Activated naive CD4-positive, alpha-beta T cell treated with anti-CD3 and anti-CD28 coated beads, Interleukin-2, amount 50 U/mL, for 24 hours (primary cell): ENCODE results near the gene CHD2.
"Not testable (repeated sequence)": the region's sequence is repeated elsewhere in the genome, so short reads cannot be mapped to it uniquely, and the experiment has no call there.

ENCODE experiments used
- H3K27ac Mint-ChIP-seq: one replicate; pipeline ENCODE4 v1.8.0; 2021; ENCODE audit warnings: mild to moderate bottlenecking, mixed read lengths
- H3K27me3 Mint-ChIP-seq: one replicate; pipeline ENCODE4 v1.8.0; 2021; ENCODE audit warnings: mixed read lengths
- H3K36me3 Mint-ChIP-seq: one replicate; pipeline ENCODE4 v1.8.0; 2021; ENCODE audit warnings: mixed read lengths
- H3K4me1 Mint-ChIP-seq: one replicate; pipeline ENCODE4 v1.8.0; 2021; ENCODE audit warnings: mixed read lengths
- H3K4me3 Mint-ChIP-seq: one replicate; pipeline ENCODE4 v1.8.0; 2021; ENCODE audit warnings: mild to moderate bottlenecking, mixed read lengths
- H3K9me3 Mint-ChIP-seq: one replicate; pipeline ENCODE4 v1.8.0; 2021; ENCODE audit warnings: mixed read lengths

The CHD2 gene

DNA sequence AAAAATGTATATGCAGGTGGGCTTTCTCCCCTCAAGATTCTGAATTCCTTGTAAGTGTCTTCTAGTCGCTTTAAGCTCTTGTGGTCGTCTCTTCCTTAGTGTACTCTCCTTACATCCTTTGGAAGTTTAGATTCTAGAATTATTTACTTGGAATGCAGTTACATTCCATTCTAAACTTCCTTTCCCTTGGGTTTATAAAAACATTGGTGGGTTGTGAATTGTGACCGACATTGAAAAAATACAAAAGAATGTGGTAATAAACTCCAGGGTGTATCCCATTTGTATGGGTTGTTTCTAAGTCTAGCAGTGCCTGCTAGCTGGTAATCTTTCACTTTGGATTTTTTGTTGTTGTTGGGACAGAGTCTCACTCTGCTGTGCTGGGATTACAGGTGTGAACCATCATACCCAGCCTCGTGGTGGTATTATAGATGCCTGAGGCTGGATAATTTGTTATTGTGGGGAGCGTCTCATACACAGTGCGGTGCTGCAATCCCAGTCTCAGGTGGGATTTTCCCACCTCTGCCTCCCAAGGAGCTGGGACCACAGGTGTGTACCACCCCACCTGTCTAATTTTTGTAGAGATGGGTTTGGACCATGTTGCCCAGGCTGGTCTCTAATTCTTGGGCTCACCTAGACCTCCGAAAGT lies 9.1 kb downstream of the CHD2 start:
- H3K36me3 Mint-ChIP-seq = peaks cover 20% of the 10 kb centered on the region
- no peaks in the 10 kb centered on the region for H3K9me3 Mint-ChIP-seq
- peak overlapping the region; percentile 100 for H3K27ac Mint-ChIP-seq
- peaks cover 95% of the 10 kb centered on the region for H3K4me1 Mint-ChIP-seq
- H3K4me3 Mint-ChIP-seq = peak overlapping the region; percentile 95
- no peaks in the 10 kb centered on the region for H3K27me3 Mint-ChIP-seq

DNA sequence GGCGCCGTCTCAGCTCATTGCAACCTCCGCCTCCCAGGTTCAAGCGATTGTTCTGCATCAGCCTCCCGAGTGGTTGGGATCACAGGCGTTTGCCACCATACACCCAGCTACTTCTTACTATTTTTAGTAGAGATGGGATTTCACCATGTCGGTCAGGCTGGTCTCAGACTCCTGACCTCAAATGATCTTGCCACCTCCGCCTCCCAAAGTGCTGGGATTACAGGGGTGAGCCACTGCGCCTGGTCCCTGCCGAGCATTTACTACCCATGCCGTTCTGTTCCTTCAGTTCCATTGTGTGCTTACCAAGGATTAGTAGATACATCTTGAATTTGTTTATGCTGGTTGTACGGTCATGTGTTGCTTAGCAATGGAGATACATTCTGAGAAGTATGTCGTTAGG lies 10.3 kb downstream of the CHD2 start:
- Mint-ChIP-seq H3K4me3 (peak overlapping the region; percentile 67), H3K27ac (peak overlapping the region; percentile 91), H3K36me3 (peaks cover 23% of the 10 kb centered on the region), H3K4me1 (peaks cover 99% of the 10 kb centered on the region), H3K27me3 (no peaks in the 10 kb centered on the region), H3K9me3 (no peaks in the 10 kb centered on the region)

DNA sequence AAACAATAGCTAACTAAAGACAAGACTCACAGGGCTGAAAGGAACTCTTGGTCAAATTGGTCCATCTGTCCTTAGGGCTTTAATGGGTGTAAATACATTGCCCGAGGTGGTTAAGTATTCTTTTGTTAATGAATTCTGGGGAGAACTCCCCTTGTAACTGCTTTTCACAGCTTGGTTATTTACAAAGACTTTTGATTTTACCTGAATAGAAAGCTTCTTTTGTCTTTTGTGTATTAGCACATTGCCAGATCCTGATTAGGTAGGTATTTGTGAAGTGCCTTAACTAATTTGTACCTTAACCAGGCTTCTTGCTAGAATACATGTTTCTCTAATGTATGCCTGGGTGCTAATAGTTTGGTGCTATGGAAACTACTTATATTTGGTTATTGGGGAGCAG lies 14.0 kb downstream of the CHD2 start:
- Mint-ChIP-seq H3K4me3 (peak overlapping the region; percentile 90), H3K9me3 (no peaks in the 10 kb centered on the region), H3K27me3 (no peaks in the 10 kb centered on the region), H3K4me1 (peaks cover 90% of the 10 kb centered on the region), H3K36me3 (peaks cover 25% of the 10 kb centered on the region), H3K27ac (peak overlapping the region; percentile 100)

DNA sequence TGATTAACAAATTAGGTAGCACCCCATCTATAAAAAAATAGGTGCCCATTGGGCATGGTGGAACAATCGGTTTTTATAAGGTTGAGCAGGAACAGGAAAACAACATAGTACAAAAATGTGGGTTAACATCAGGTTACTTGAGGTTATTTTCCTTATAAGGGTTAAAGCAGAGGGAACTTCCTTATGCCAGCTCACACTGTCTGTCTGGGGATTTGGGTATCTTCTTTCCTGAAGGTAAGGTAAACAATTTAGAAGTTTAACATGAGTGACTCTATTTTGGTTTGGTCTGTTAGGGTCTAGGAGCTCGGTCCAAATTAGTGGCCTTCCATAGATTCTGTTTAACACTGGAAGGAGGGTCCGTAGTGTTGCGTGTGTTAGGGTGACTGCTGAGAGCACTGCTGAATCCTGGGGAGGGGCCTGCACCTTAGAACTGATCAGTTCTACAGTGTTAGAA lies 14.7 kb downstream of the CHD2 start:
- Mint-ChIP-seq H3K9me3 (no peaks in the 10 kb centered on the region), H3K27ac (peak overlapping the region; percentile 100), H3K4me1 (peaks cover 90% of the 10 kb centered on the region), H3K4me3 (peak overlapping the region; percentile 90), H3K27me3 (no peaks in the 10 kb centered on the region), H3K36me3 (peaks cover 23% of the 10 kb centered on the region)

DNA sequence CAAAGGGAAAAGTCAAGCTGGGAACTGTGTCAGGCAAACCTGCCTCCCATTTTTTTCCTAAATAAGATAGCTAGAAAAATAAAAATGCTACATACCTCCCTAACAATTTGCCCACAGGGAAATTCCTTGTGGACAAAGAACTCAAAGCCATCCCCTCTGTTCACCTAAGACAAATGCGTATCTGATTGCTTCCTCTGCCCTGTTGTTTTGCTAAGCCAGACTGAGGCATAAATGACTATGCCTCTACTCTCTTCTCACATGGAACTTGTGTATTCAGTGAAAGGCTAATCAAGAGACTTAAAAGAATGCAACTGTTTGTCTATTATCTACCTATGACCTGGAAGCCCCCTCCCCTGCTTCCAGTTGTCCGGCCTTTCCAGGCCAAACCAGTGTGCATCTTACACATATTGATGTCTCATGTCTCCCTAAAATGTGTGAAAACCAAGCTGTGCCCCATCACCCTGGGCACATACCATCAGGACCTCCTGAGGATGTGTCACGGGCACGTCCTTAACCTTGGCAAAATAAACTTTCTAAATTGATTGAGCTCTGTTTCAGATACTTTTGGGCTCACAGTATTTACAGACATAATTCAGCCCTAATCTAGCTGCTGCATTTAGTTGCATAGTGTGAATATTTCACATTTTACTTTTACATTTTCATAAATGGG lies 15.8 kb downstream of the CHD2 start:
- Mint-ChIP-seq H3K4me3 (peak overlapping the region; percentile 70), H3K36me3 (peaks cover 18% of the 10 kb centered on the region), H3K9me3 (no peaks in the 10 kb centered on the region), H3K27me3 (no peaks in the 10 kb centered on the region), H3K4me1 (peaks cover 90% of the 10 kb centered on the region), H3K27ac (peak overlapping the region; percentile 94)

DNA sequence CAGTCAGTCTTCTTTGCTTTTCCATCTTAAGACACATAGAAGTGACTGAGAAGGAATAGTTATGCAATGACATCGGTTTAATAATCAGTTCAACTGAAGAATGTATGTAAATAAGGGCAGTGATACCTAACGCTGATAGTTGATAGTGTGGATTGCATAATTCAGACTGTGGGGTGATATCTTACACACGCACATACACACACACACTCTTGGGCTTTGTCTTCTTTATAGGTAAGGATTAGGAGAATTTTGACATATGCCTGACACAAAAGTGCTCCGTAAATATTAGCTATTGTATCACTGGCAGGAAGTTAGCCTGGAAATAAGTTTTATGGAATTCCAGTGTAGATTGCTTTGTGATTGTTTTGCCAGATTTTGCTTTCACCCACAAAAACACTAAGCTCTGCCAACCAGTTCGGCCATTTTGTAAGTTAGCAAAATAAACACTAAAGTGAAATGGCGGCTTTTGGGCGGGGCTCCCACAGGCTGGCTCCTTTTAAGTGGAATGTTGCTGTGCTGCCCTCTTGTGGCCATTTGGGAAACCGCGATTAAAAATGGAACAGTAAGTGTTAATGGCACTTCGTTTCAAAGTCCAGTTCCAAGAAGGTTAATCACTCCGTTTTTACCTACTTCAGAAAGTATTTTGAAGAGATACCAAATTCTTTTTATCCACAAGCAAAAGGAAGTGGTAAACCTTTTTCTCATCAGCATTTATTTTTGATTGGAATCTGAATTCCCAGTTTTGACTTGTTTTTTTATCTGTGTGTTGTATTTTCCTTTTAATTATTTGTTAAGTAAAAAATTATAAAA lies 17.7 kb downstream of the CHD2 start:
- H3K9me3 Mint-ChIP-seq = no peaks in the 10 kb centered on the region
- H3K27me3 Mint-ChIP-seq = no peaks in the 10 kb centered on the region
- H3K4me1 Mint-ChIP-seq = peaks cover 91% of the 10 kb centered on the region
- peaks cover 12% of the 10 kb centered on the region for H3K36me3 Mint-ChIP-seq
- H3K4me3 Mint-ChIP-seq = peak overlapping the region; percentile 64
- H3K27ac Mint-ChIP-seq = peak overlapping the region; percentile 91

DNA sequence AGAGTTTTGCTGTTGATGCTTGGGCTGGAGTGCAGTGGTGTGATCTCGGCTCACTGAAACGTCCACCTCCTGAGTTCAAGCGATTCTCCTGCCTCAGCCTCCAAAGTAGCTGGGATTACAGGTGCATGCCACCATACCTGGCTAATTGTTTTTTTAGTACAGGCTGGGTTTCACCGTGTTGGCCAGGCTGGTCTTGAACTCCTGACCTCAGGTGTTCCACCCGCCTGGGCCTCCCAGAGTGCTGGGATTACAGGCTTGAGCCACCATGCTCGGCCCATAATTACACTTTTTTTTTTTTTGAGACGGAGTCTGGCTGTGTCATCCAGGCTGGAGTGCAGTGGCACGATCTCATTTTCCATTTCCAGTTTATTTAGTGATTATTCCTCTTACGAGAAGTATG lies 18.8 kb downstream of the CHD2 start:
- H3K27ac Mint-ChIP-seq, H3K4me3 Mint-ChIP-seq, H3K27me3 Mint-ChIP-seq, H3K9me3 Mint-ChIP-seq: not testable (repeated sequence)
- peaks cover 11% of the 10 kb centered on the region for H3K36me3 Mint-ChIP-seq
- peaks cover 90% of the 10 kb centered on the region for H3K4me1 Mint-ChIP-seq

DNA sequence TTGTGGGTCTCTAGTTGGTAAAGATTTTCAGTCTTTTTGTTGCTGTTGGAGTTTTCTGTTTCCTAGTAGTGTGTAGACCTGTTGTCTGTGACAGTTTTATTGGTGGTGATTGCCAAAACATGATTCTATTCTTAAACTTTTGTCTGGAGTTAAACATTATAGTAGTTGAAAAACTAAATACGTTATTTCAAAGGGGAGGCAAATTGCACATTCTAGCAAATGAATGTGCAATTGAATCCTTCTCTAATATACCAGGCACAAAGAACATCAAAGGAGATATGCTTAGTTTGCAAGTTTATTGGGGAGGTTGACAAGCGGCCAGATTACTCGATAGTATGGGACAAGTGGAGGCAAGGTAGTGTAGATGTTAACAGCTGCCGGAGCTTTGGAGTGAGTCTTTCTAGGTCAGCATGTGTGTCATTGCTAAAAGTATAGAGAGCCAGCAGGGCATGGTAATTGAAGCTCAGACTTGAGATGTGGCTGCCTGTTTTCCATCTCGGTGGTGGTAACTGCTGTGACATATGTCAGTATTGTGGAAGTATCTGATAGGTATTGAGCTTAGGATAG lies 20.6 kb downstream of the CHD2 start:
- Mint-ChIP-seq H3K4me1 (peaks cover 90% of the 10 kb centered on the region), H3K4me3 (peak overlapping the region; percentile 57), H3K36me3 (peaks cover 12% of the 10 kb centered on the region), H3K27ac (peak overlapping the region; percentile 89), H3K27me3 (no peaks in the 10 kb centered on the region), H3K9me3 (no peaks in the 10 kb centered on the region)

DNA sequence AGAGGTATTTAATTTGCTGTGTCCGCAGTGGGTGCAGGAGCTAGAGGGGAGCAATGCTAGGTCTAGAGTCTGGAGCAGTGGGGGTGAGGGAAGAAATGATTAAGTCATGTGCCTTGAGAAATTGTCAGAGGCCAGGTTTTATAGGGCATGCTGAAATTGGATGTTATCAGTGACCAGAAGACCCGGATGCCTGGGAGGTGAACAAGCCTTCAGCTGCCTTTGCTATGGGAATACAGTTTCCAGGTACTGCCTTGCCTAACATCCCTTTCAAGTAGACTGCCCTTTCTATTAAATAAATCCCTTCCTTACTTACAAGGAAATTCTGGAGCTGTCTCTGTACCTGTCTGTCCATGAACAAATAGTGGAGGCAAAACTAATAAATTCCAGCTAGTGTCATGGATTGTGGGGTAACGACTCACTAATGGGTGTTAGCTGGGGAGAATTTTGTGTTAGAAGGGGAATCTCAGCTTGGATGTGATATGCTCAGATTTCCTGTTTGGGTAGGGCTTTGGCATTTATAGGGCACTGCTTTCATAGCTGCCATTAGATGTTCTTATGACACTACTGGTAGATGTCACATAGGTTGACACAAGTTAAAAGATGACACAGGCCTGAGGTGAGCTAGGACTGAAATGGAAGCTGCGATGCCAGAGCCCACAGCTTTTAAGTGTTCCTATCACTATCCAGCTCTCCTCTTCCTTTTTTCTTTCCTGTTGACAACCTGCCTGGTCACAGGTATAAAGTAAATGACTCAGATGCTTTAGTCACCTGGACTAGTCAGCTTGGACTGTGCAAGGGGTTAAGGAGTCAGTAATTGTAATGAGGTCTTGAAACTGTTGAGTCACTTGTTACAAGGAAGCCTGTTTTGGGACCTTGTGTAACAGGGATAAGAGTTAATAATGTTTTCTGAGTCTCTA lies 21.3 kb downstream of the CHD2 start:
- Mint-ChIP-seq H3K4me1 (peaks cover 90% of the 10 kb centered on the region), H3K27ac (peak overlapping the region; percentile 89), H3K27me3 (no peaks in the 10 kb centered on the region)

DNA sequence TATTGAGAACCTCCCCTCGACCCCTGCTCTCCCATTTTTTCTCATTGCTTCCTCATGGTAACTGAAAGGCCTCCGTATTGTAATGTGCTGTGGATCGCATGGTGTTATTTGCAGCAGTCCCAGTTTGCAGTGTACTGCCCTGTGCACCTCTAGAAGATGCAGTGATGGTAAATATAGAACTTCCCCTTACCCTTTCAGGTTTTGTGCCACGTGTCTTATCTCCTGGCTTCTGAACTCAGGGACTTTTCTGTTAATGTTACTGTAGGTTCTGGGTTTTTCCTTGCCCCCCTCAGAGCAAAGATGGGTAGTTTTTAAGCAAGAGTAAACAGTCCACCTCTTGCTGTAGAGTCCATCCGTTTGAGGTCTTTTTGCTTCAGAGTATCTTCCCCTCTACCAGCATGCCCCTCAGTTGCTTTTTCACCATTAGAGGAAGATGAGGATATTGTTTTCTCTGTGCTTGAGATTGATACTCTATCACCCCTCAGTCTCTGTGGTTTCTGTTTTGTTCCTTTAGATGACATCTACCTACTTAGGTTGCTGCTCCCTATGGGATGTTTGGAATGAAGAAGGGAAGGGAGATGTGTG lies 22.4 kb downstream of the CHD2 start:
- Mint-ChIP-seq H3K4me1 (peaks cover 90% of the 10 kb centered on the region), H3K36me3 (peaks cover 17% of the 10 kb centered on the region), H3K4me3 (peak overlapping the region; percentile 57), H3K9me3 (no peaks in the 10 kb centered on the region), H3K27me3 (no peaks in the 10 kb centered on the region), H3K27ac (peak overlapping the region; percentile 89)

More for the DNA sequence above, 21.3 kb downstream of the CHD2 start:
- H3K4me3 Mint-ChIP-seq = peak overlapping the region; percentile 57
- no peaks in the 10 kb centered on the region for H3K9me3 Mint-ChIP-seq
- peaks cover 15% of the 10 kb centered on the region for H3K36me3 Mint-ChIP-seq

DNA sequence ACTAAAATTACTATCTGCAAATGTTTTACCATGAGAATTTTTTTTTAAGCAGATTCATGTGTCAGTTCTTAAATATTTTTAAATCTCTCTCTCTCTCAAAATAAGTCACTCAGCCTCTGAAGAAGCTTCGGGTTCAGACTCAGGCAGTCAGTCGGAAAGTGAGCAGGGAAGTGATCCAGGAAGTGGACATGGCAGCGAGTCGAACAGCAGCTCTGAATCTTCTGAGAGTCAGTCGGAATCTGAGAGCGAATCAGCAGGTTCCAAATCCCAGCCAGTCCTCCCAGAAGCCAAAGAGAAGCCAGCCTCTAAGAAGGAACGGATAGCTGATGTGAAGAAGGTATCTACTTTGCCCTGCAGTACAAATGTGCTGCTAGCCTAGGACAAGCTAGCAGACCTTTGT lies 24.1 kb downstream of the CHD2 start:
- Mint-ChIP-seq H3K36me3 (peaks cover 20% of the 10 kb centered on the region), H3K4me3 (no peak overlapping the region), H3K27me3 (no peaks in the 10 kb centered on the region), H3K9me3 (no peaks in the 10 kb centered on the region), H3K27ac (peak overlapping the region; percentile 83), H3K4me1 (peaks cover 95% of the 10 kb centered on the region)

DNA sequence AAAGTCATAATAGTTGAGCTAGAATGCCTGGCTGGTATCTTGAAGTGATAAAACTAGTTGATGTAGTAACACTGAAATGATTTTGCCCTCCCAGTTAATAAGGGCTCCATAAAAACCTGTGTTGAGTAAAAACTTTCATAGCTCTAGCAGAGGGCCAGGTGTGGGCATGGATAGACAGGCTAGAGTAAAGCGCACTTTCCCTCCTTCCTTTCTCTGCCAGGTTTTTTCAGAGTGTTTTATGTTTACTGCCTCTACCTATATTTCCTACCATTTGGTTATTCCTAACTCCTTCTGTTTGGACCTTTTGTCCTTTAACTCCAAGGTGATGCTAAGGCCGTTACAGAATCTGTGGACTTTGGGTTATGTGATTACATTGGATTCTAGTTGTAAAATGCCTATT lies 25.3 kb downstream of the CHD2 start:
- no peaks in the 10 kb centered on the region for H3K27me3 Mint-ChIP-seq
- H3K27ac Mint-ChIP-seq = peak overlapping the region; percentile 91
- no peak overlapping the region for H3K4me3 Mint-ChIP-seq
- peaks cover 91% of the 10 kb centered on the region for H3K4me1 Mint-ChIP-seq
- H3K9me3 Mint-ChIP-seq = no peaks in the 10 kb centered on the region
- peaks cover 20% of the 10 kb centered on the region for H3K36me3 Mint-ChIP-seq

DNA sequence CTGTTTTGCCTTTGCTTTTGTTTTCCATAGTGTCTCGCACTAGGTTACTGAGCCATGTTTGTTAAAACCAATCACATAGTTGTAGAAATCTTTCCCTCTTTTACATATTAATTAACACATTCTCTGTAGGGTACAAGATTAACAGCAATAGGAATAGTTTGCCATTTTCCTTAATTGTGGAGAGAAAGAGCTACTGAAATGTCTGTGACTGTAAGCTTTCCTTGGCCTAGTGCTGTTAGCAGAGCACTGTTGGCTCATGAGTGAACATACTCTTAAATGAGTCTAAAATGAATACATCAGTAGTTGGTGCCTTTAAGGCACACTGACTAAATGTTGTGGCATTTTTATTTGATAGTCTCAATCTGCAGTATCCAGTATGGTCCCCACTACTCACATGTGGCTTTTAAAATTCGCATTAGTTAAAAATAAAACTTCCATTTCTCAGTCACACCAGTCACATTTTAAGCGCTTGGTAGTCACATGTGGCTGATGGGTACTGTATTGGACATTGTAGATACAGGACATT lies 28.2 kb downstream of the CHD2 start:
- H3K27me3 Mint-ChIP-seq = no peaks in the 10 kb centered on the region
- peaks cover 21% of the 10 kb centered on the region for H3K36me3 Mint-ChIP-seq
- no peak overlapping the region for H3K4me3 Mint-ChIP-seq
- H3K9me3 Mint-ChIP-seq = no peaks in the 10 kb centered on the region
- peak overlapping the region; percentile 63 for H3K27ac Mint-ChIP-seq
- peaks cover 69% of the 10 kb centered on the region for H3K4me1 Mint-ChIP-seq

DNA sequence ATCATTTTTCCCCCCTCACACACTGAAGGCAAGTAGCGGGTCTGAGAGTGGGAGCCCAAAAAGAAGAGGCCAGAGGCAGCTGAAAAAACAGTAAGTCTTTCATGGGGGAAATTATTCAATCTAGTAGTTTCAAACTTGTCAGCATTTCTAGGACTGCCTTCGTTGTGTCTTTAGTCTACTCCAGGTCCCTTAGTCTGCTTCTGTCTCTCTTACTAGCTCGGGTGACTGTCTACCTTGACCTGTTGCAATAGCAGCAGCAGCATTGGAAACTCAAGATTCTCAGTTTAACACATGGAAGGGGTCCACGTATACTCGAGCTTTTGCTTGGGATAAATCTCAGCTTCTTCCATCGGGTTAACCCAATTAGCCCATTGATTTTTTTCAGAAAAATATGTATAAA lies 28.9 kb downstream of the CHD2 start:
- Mint-ChIP-seq H3K36me3 (peaks cover 25% of the 10 kb centered on the region), H3K27me3 (no peaks in the 10 kb centered on the region), H3K4me3 (no peak overlapping the region), H3K4me1 (peaks cover 67% of the 10 kb centered on the region), H3K9me3 (no peaks in the 10 kb centered on the region), H3K27ac (peak overlapping the region; percentile 63)
